IMR-90 (cell line): ENCODE data around the gene PDZD2. TPM values are rescaled to one million over a fixed set of nuclear protein-coding genes. Genes with fewer than 3 reads are reported as not detected.

Source experiments
- ATAC-seq: fragments of 200-7000 bp; cut with Tn5 transposase; 2 replicates; pipeline ENCODE4 v1.9.1; 2020; ENCODE audit warnings: low read depth, mild to moderate bottlenecking, moderate library complexity
- BruUV-seq: library from RNA; stranded (reverse); fragments of 400-500 nt; replicated peaks from 2 replicates; lab custom pipeline; 2021; lab: Mats Ljungman, UMichigan
- CTCF ChIA-PET: fragments of 300-600 bp; formaldehyde crosslinking; extraction: SDS; loops from one replicate; lab custom pipeline; 2021; ENCODE audit warnings: antibody characterized with exemption; lab: Yijun Ruan, JAX
- POLR2A ChIA-PET: fragments of 300-600 bp; sonication (Branson Sonifier 250); formaldehyde crosslinking; loops from one replicate; lab custom pipeline; 2022; ENCODE audit warnings: antibody characterized with exemption; ENCODE audit not compliant: unreplicated experiment; lab: Charles Lee
- DNase-seq: peaks from one replicate; pipeline ENCODE4 v3.0.0; 2013
- H2AFZ ChIP-seq: replicated peaks from 2 replicates; pipeline ENCODE3; 2013; ENCODE audit warnings: low read length, mild to moderate bottlenecking; ENCODE audit not compliant: poor library complexity
- H2AK5ac ChIP-seq: 2 replicates; pipeline ENCODE4 v1.6.1; 2013; ENCODE audit warnings: low read depth, low read length, inconsistent platforms
- H2AK9ac ChIP-seq: replicated peaks from 2 replicates; pipeline ENCODE3; 2013; ENCODE audit warnings: mild to moderate bottlenecking, low read depth, low read length, moderate library complexity; ENCODE audit not compliant: poor library complexity
- H2BK120ac ChIP-seq: 2 replicates; pipeline ENCODE4 v1.6.1; 2013; ENCODE audit warnings: low read depth, low read length, inconsistent platforms
- H2BK15ac ChIP-seq: 3 replicates; pipeline ENCODE4 v1.6.1; 2013; ENCODE audit warnings: low read depth, low read length, inconsistent platforms
- H2BK20ac ChIP-seq: 2 replicates; pipeline ENCODE4 v1.6.1; 2013; ENCODE audit warnings: low read depth, mild to moderate bottlenecking, inconsistent platforms, low read length, moderate library complexity
- H2BK5ac ChIP-seq: 2 replicates; pipeline ENCODE4 v1.6.1; 2013; ENCODE audit warnings: mild to moderate bottlenecking, low read depth, low read length, inconsistent platforms; ENCODE audit not compliant: poor library complexity, severe bottlenecking
- H3K14ac ChIP-seq: replicated peaks from 2 replicates; pipeline ENCODE4 v1.6.1; 2013; ENCODE audit warnings: low read depth, low read length, inconsistent platforms
- H3K18ac ChIP-seq: 2 replicates; pipeline ENCODE4 v1.6.1; 2013; ENCODE audit warnings: low read depth, low read length, control low read depth
- H3K23ac ChIP-seq: 2 replicates; pipeline ENCODE4 v1.6.1; 2013; ENCODE audit warnings: low read depth, low read length, inconsistent platforms
- H3K27ac ChIP-seq: 2 replicates; pipeline ENCODE4 v1.5.1; 2013; ENCODE audit warnings: mild to moderate bottlenecking, control low read depth, low read length; ENCODE audit not compliant: insufficient read depth
- H3K27me3 ChIP-seq: 2 replicates; pipeline ENCODE4 v1.6.1; 2013; ENCODE audit warnings: low read length; ENCODE audit not compliant: control insufficient read depth, insufficient read depth
- H3K36me3 ChIP-seq: 2 replicates; pipeline ENCODE4 v1.6.1; 2013; ENCODE audit warnings: low read length, mixed read lengths; ENCODE audit not compliant: control insufficient read depth, insufficient read depth
- H3K4ac ChIP-seq: 2 replicates; pipeline ENCODE4 v1.6.1; 2013; ENCODE audit warnings: low read depth, low read length, inconsistent platforms
- H3K4me1 ChIP-seq: 2 replicates; pipeline ENCODE4 v1.6.1; 2013; ENCODE audit warnings: low read length, mixed read lengths; ENCODE audit not compliant: control insufficient read depth, insufficient read depth
- H3K4me2 ChIP-seq: 2 replicates; pipeline ENCODE4 v1.6.1; 2013; ENCODE audit warnings: low read depth, mild to moderate bottlenecking, control low read depth, low read length, moderate library complexity
- H3K4me3 ChIP-seq: 2 replicates; pipeline ENCODE4 v1.5.1; 2013; ENCODE audit warnings: low read depth, mild to moderate bottlenecking, control low read depth, low read length, moderate library complexity; ENCODE audit not compliant: insufficient read depth
- H3K56ac ChIP-seq: 2 replicates; pipeline ENCODE4 v1.6.1; 2013; ENCODE audit warnings: low read length, inconsistent platforms; ENCODE audit not compliant: insufficient read depth; ENCODE audit errors: extremely low read depth
- H3K79me1 ChIP-seq, 2 experiments: 2 replicates each; pipeline ENCODE4 v1.6.1; 2013; ENCODE audit warnings: low read length in 2 of 2, inconsistent platforms in 1 of 2, low read depth in 1 of 2
- H3K9ac ChIP-seq: 2 replicates; pipeline ENCODE4 v1.6.1; 2013; ENCODE audit warnings: low read depth, low read length, control low read depth
- H3K9me1 ChIP-seq: 2 replicates; pipeline ENCODE4 v1.6.1; 2013; ENCODE audit warnings: low read length, inconsistent platforms; ENCODE audit not compliant: insufficient read depth
- H3K9me3 ChIP-seq: 2 replicates; pipeline ENCODE4 v1.6.1; 2013; ENCODE audit warnings: low read length; ENCODE audit not compliant: control insufficient read depth, insufficient read depth
- H4K20me1 ChIP-seq: 2 replicates; pipeline ENCODE4 v1.6.1; 2013; ENCODE audit warnings: low read length, inconsistent platforms; ENCODE audit not compliant: insufficient read depth
- H4K5ac ChIP-seq: 2 replicates; pipeline ENCODE4 v1.6.1; 2013; ENCODE audit warnings: mild to moderate bottlenecking, low read depth, low read length, control low read depth
- H4K8ac ChIP-seq, 2 experiments: 2 replicates each; pipeline ENCODE4 v1.6.1; 2013; ENCODE audit warnings: low read depth in 2 of 2, low read length in 2 of 2, control low read depth in 1 of 2, inconsistent platforms in 1 of 2
- H4K91ac ChIP-seq: 2 replicates; pipeline ENCODE4 v1.6.1; 2013; ENCODE audit warnings: low read depth, low read length, inconsistent platforms; ENCODE audit not compliant: insufficient read depth
- BHLHE40 ChIP-seq: fragments of 150-350 bp; IDR thresholded peaks from 2 replicates; pipeline ENCODE4 v1.6.1; 2016; ENCODE audit warnings: mild to moderate bottlenecking, low read depth, low read length
- CHD1 ChIP-seq: IDR thresholded peaks from 2 replicates; pipeline ENCODE4 v1.6.1; 2012; ENCODE audit warnings: low read depth, low read length, improper control_type of control experiment
- ELK1 ChIP-seq: fragments of 150-350 bp; IDR thresholded peaks from 2 replicates; pipeline ENCODE4 v1.6.1; 2016; ENCODE audit warnings: low read depth, mild to moderate bottlenecking, low read length, moderate library complexity, borderline replicate concordance
- FOS ChIP-seq: fragments of 150-350 bp; IDR thresholded peaks from 2 replicates; pipeline ENCODE4 v1.6.1; 2016; ENCODE audit warnings: low read depth, low read length
- NFE2L2 ChIP-seq: fragments of 150-350 bp; IDR thresholded peaks from 2 replicates; pipeline ENCODE4 v1.6.1; 2016; ENCODE audit warnings: low read depth, mild to moderate bottlenecking, low read length
- RCOR1 ChIP-seq: IDR thresholded peaks from 2 replicates; pipeline ENCODE4 v1.6.1; 2012; ENCODE audit warnings: mild to moderate bottlenecking, low read length, improper control_type of control experiment; ENCODE audit not compliant: insufficient replicate concordance
- RFX5 ChIP-seq: IDR thresholded peaks from 2 replicates; pipeline ENCODE4 v1.8.0; 2012; ENCODE audit warnings: low read depth, mild to moderate bottlenecking, low read length, moderate library complexity
- WGBS, 2 experiments: methylation state at CpG; one replicate each; pipeline versions ENCODE4 v1.1.5 to v1.1.7; 2013; ENCODE audit warnings: missing lambda C conversion rate in 2 of 2; ENCODE audit not compliant: insufficient read length in 1 of 2; ENCODE audit errors: extremely low coverage in 2 of 2; 5-methylcytosine and 5-hydroxymethylcytosine counted together
- dilution Hi-C: fragments of 300-500 bp; cut with HindIII; formaldehyde crosslinking; loops from one replicate; pipeline ENCODE4 v1.14.3; 2018; ENCODE audit warnings: low sequenced_read_pairs; ENCODE audit not compliant: unreplicated experiment
- in situ Hi-C: fragments of 300-500 bp; cut with MboI; formaldehyde crosslinking; loops from 3 replicates; pipeline ENCODE4 v1.14.3; 2019; ENCODE audit warnings: low sequenced_read_pairs, inconsistent platforms, mixed read lengths
- intact Hi-C: fragments of 100-400 bp; cut with micrococcal nuclease; formaldehyde crosslinking; loops from 2 replicates; pipeline ENCODE4 v1.10.0; 2022
- polyA plus RNA-seq, 3 experiments: library from polyadenylated mRNA; depleted of rRNA; stranded (reverse); fragments of >200 nt; gene quantifications; 2 replicates each; pipeline ENCODE4 v1.2.3, GENCODE V29; 2012; ENCODE audit warnings: low replicate concordance in 1 of 3
- total RNA-seq: library from RNA; depleted of rRNA; stranded (reverse); fragments of >200 nt; gene quantifications from 2 replicates; pipeline ENCODE4 v1.2.3, GENCODE V29; 2012
- TF ChIP-seq, protein P1 (sequence below): fragments of 150-350 bp; IDR thresholded peaks from 2 replicates; pipeline ENCODE4 v1.6.1; 2017; ENCODE audit warnings: mild to moderate bottlenecking, antibody characterized with exemption, low read length, low read depth
- TF ChIP-seq, protein P2 (sequence below): conservative IDR thresholded peaks from 2 replicates; pipeline ENCODE4 v1.5.1; 2012; ENCODE audit warnings: mild to moderate bottlenecking, low read depth, low read length, improper control_type of control experiment

Gene PDZD2
- total and polyA plus RNA-seq, 2 of the 4 experiments (the other 2 are of a cell fraction), result under 0.01 to 0.02 TPM

GRCh38 chr5:32150366-32150765, 511.4 kb downstream of the PDZD2 start:
- Histone ChIP-seq H3K36me3 (peaks cover 4% of the 10 kb centered on the region; the same call in 1 of the 2 replicates), H4K91ac (no peak overlapping the region), H4K5ac (no peak overlapping the region), H4K8ac (no peak overlapping the region), H3K27ac (no peak overlapping the region), H2BK20ac (no peak overlapping the region), H2AFZ (no peak overlapping the region), H3K56ac (no peak overlapping the region), H3K27me3 (no peaks in the 10 kb centered on the region), H2BK5ac (no peak overlapping the region), H3K4me2 (no peak overlapping the region), H3K4me1 (peaks cover 14% of the 10 kb centered on the region), H3K9me3 (no peaks in the 10 kb centered on the region), H2BK120ac (no peak overlapping the region), H3K9ac (no peak overlapping the region), H3K79me1 (peaks cover 10 to 47% of the 10 kb centered on the region in 2 experiments), H3K23ac (no peak overlapping the region), H2AK5ac (no peak overlapping the region), H3K4me3 (no peak overlapping the region), H2BK15ac (no peak overlapping the region), H3K14ac (no peak overlapping the region), H3K18ac (no peak overlapping the region), H2AK9ac (no peak overlapping the region), H3K4ac (no peak overlapping the region), H3K9me1 (peaks cover 19% of the 10 kb centered on the region), H4K20me1 (peaks cover 88% of the 10 kb centered on the region)
- POLR2A ChIA-PET, result no interaction called here
- CTCF ChIA-PET, result interaction anchor here (0.6 kb wide), 1 partner anchor 639 kb away, joined by 3 read pairs; no protein-coding TSS in a partner anchor
- intact Hi-C loops (no loop called here), in situ Hi-C loops (no loop called here), dilution Hi-C loops (no loop called here)
- no CpG with 5 or more reads among the region's 1 CpG for WGBS, 2 experiments
- no peak for TF ChIP-seq ELK1
- TF ChIP-seq, protein P1, sequence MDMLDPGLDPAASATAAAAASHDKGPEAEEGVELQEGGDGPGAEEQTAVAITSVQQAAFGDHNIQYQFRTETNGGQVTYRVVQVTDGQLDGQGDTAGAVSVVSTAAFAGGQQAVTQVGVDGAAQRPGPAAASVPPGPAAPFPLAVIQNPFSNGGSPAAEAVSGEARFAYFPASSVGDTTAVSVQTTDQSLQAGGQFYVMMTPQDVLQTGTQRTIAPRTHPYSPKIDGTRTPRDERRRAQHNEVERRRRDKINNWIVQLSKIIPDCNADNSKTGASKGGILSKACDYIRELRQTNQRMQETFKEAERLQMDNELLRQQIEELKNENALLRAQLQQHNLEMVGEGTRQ, result no peak
- no peak for TF ChIP-seq RFX5
- no peak for TF ChIP-seq FOS
- TF ChIP-seq BHLHE40, result no peak
- TF ChIP-seq, protein P2, sequence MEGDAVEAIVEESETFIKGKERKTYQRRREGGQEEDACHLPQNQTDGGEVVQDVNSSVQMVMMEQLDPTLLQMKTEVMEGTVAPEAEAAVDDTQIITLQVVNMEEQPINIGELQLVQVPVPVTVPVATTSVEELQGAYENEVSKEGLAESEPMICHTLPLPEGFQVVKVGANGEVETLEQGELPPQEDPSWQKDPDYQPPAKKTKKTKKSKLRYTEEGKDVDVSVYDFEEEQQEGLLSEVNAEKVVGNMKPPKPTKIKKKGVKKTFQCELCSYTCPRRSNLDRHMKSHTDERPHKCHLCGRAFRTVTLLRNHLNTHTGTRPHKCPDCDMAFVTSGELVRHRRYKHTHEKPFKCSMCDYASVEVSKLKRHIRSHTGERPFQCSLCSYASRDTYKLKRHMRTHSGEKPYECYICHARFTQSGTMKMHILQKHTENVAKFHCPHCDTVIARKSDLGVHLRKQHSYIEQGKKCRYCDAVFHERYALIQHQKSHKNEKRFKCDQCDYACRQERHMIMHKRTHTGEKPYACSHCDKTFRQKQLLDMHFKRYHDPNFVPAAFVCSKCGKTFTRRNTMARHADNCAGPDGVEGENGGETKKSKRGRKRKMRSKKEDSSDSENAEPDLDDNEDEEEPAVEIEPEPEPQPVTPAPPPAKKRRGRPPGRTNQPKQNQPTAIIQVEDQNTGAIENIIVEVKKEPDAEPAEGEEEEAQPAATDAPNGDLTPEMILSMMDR, result no peak
- TF ChIP-seq NFE2L2, result no peak
- TF ChIP-seq CHD1, result no peak
- TF ChIP-seq RCOR1, result no peak
- no peak for DNase-seq
- no TSS peak for BruUV-seq
- ATAC-seq, result no peak
